GM23338 (cell line): ENCODE data around the gene IRAK1. TPM values are rescaled to one million over a fixed set of nuclear protein-coding genes. Genes with fewer than 3 reads are reported as not detected.

Source experiments
- ATAC-seq: fragments of 200-7000 bp; cut with Tn5 transposase; 3 replicates; pipeline ENCODE4 v1.9.1; 2020
- DNase-seq: peaks from one replicate; pipeline ENCODE4 v3.0.0-alpha.2; 2015; ENCODE audit warnings: low spot score
- H2AFZ ChIP-seq: fragments of 200-600 bp; sonication (generic); 2 replicates; pipeline ENCODE4 v1.8.0; 2016; ENCODE audit warnings: antibody characterized with exemption, mild to moderate bottlenecking, moderate library complexity
- H3F3A ChIP-seq: fragments of 200-600 bp; sonication (generic); replicated peaks from 2 replicates; pipeline ENCODE4 v1.8.0; 2017; ENCODE audit warnings: antibody characterized with exemption, mixed run types, low read depth
- H3K27ac ChIP-seq: fragments of 200-600 bp; sonication (generic); 2 replicates; pipeline ENCODE4 v1.6.1; 2016; ENCODE audit warnings: low read depth
- H3K27me3 ChIP-seq: fragments of 200-600 bp; sonication (generic); 2 replicates; pipeline ENCODE4 v1.8.0; 2016; ENCODE audit warnings: mild to moderate bottlenecking, mixed run types, moderate library complexity; ENCODE audit not compliant: insufficient read depth
- H3K36me3 ChIP-seq: fragments of 200-600 bp; sonication (generic); 2 replicates; pipeline ENCODE4 v1.8.0; 2016; ENCODE audit warnings: mild to moderate bottlenecking; ENCODE audit not compliant: insufficient read depth
- H3K4me1 ChIP-seq: fragments of 200-600 bp; sonication (generic); 2 replicates; pipeline ENCODE4 v1.8.0; 2016; ENCODE audit warnings: mild to moderate bottlenecking, moderate library complexity; ENCODE audit not compliant: insufficient read depth
- H3K4me2 ChIP-seq: fragments of 200-600 bp; sonication (generic); 2 replicates; pipeline ENCODE4 v1.7.1; 2017; ENCODE audit warnings: mixed run types
- H3K4me3 ChIP-seq: fragments of 200-600 bp; sonication (generic); 2 replicates; pipeline ENCODE4 v1.6.1; 2016; ENCODE audit warnings: mixed run types
- H3K79me2 ChIP-seq: fragments of 200-600 bp; sonication (generic); replicated peaks from 2 replicates; pipeline ENCODE4 v1.8.0; 2017; ENCODE audit warnings: mild to moderate bottlenecking; ENCODE audit not compliant: insufficient read depth
- H3K9me2 ChIP-seq: fragments of 200-600 bp; sonication (generic); 2 replicates; pipeline ENCODE4 v1.8.0; 2017; ENCODE audit not compliant: insufficient read depth
- H4K20me1 ChIP-seq: fragments of 200-600 bp; sonication (generic); replicated peaks from 2 replicates; pipeline ENCODE4 v1.8.0; 2017; ENCODE audit warnings: mild to moderate bottlenecking; ENCODE audit not compliant: insufficient read depth
- H3K27ac Mint-ChIP-seq: 2 replicates; pipeline ENCODE4 v1.8.0; 2020; ENCODE audit warnings: inconsistent platforms, mild to moderate bottlenecking, moderate library complexity, mixed read lengths
- H3K27me3 Mint-ChIP-seq: 3 replicates; pipeline ENCODE4 v1.8.0; 2022; ENCODE audit warnings: low read depth, mild to moderate bottlenecking, moderate library complexity, mixed read lengths, inconsistent platforms; ENCODE audit not compliant: insufficient read depth, poor library complexity
- H3K36me3 Mint-ChIP-seq: 3 replicates; pipeline ENCODE4 v1.8.0; 2021; ENCODE audit warnings: low read depth, mild to moderate bottlenecking, inconsistent platforms, moderate library complexity, mixed read lengths
- H3K4me1 Mint-ChIP-seq: 3 replicates; pipeline ENCODE4 v1.8.0; 2020; ENCODE audit warnings: mild to moderate bottlenecking, inconsistent platforms, mixed read lengths
- H3K4me3 Mint-ChIP-seq: 3 replicates; pipeline ENCODE4 v1.8.0; 2021; ENCODE audit warnings: moderate library complexity, mild to moderate bottlenecking, inconsistent platforms, mixed read lengths
- H3K9me3 Mint-ChIP-seq: 3 replicates; pipeline ENCODE4 v1.8.0; 2020; ENCODE audit warnings: moderate library complexity, mild to moderate bottlenecking, inconsistent platforms, mixed read lengths
- CREB1 ChIP-seq: fragments of 250-450 bp; sonication (Bioruptor Pico); IDR thresholded peaks from 2 replicates; pipeline ENCODE4 v1.5.0; 2020; ENCODE audit warnings: low read depth, mild to moderate bottlenecking, moderate library complexity
- CTCF ChIP-seq, 2 experiments: fragments of 200-600 bp in 1 of 2; sonication (generic) in 1 of 2; conservative IDR thresholded peaks; 2 replicates each; pipeline versions ENCODE4 v1.5.1 to v1.6.1; 2016 to 2017; ENCODE audit warnings: antibody characterized with exemption in 2 of 2, low read depth in 2 of 2, mild to moderate bottlenecking in 2 of 2, moderate library complexity in 1 of 2
- ETS1 ChIP-seq: IDR thresholded peaks from 2 replicates; pipeline ENCODE4 v1.6.1; 2016; ENCODE audit warnings: antibody characterized with exemption
- EZH2phosphoT487 ChIP-seq: fragments of 200-600 bp; sonication (generic); IDR thresholded peaks from one replicate; pipeline ENCODE4 v1.8.1; 2018; ENCODE audit warnings: antibody characterized with exemption; ENCODE audit not compliant: unreplicated experiment
- NANOG ChIP-seq: IDR thresholded peaks from 2 replicates; pipeline ENCODE4 v1.6.1; 2016; ENCODE audit warnings: antibody characterized with exemption, borderline replicate concordance
- REST ChIP-seq: IDR thresholded peaks from one replicate; pipeline ENCODE4 v1.6.1; 2018; ENCODE audit warnings: antibody characterized with exemption; ENCODE audit not compliant: unreplicated experiment
- STAT1 ChIP-seq: IDR thresholded peaks from one replicate; pipeline ENCODE4 v1.6.1; 2016; ENCODE audit warnings: antibody characterized with exemption; ENCODE audit not compliant: unreplicated experiment
- ZNF114 ChIP-seq: fragments of 250-450 bp; sonication (Bioruptor Pico); IDR thresholded peaks from 2 replicates; pipeline ENCODE4 v1.5.0; 2020; ENCODE audit warnings: mild to moderate bottlenecking, moderate library complexity
- ZNF331 ChIP-seq: fragments of 250-450 bp; sonication (Bioruptor Pico); IDR thresholded peaks from 2 replicates; pipeline ENCODE4 v1.5.0; 2020; ENCODE audit warnings: low read depth, mild to moderate bottlenecking, moderate library complexity
- ZNF462 ChIP-seq: fragments of 250-450 bp; sonication (Bioruptor Pico); IDR thresholded peaks from 2 replicates; pipeline ENCODE4 v1.5.0; 2020; ENCODE audit warnings: mild to moderate bottlenecking, moderate library complexity
- polyA plus RNA-seq: library from polyadenylated mRNA; unstranded; fragments of >200 nt; fragmentation: Nextera tagmentation; extraction: Ambion mirVana; gene quantifications from 2 replicates; pipeline ENCODE4 v1.2.1, GENCODE V29; 2016
- total RNA-seq: library from RNA; depleted of rRNA; stranded (reverse); fragments of >200 nt; shearing (Covaris generic); gene quantifications from 2 replicates; pipeline ENCODE4 v1.2.3, GENCODE V29; 2014

The IRAK1 gene
- total and polyA plus RNA-seq, 2 experiments from 2014 or later = 21.6 to 38.0 TPM

GRCh38 chrX:154057791-154058190 lies 38.1 kb upstream of the IRAK1 start:
- TF ChIP-seq ZNF114 (CRISPR knock-in tag) (no peak), STAT1 (no peak), ZNF331 (CRISPR knock-in tag) (no peak), ETS1 (no peak), CTCF (conservative IDR thresholded peaks at IDR 0.05; ENCODE audit: low read depth in 2 of 2) (no peak), EZH2phosphoT487 (no peak), ZNF462 (no peak), CREB1 (no peak), NANOG (no peak), REST (no peak)
- Mint-ChIP-seq H3K27ac (no peak overlapping the region), H3K4me3 (no peak overlapping the region), H3K27me3 (no peaks in the 10 kb centered on the region), H3K4me1 (peaks cover 18% of the 10 kb centered on the region), H3K36me3 (peaks cover 14% of the 10 kb centered on the region), H3K9me3 (no peaks in the 10 kb centered on the region)
- no peak overlapping the region for H2AFZ ChIP-seq
- no peak for ATAC-seq
- no peak overlapping the region for H3K4me2 ChIP-seq
- H4K20me1 ChIP-seq = no peaks in the 10 kb centered on the region; the same call in 1 of the 2 replicates
- no peaks in the 10 kb centered on the region for H3K36me3 ChIP-seq
- no peaks in the 10 kb centered on the region for H3K27me3 ChIP-seq
- H3K79me2 ChIP-seq = peaks cover 64% of the 10 kb centered on the region
- no peaks in the 10 kb centered on the region for H3K4me1 ChIP-seq
- H3K4me3 ChIP-seq = no peak overlapping the region
- no peak overlapping the region for H3K27ac ChIP-seq
- H3F3A ChIP-seq = no peaks in the 10 kb centered on the region
- no peak for DNase-seq
- no peaks in the 10 kb centered on the region for H3K9me2 ChIP-seq
